ENCODE measurements around the gene EWSR1.
"Not testable (repeated sequence)": the region's sequence is repeated elsewhere in the genome, so short reads cannot be mapped to it uniquely, and the experiment has no call there.

The EWSR1 gene

GRCh38 chr22:29231971-29232959 lies 35.8 kb upstream of the EWSR1 start:
- Histone ChIP-seq H3K79me2 (ENCODE audit: insufficient read depth, low read length) (no peaks in the 10 kb centered on the region), H4K20me1 (ENCODE audit: insufficient read depth, low read length, poor library complexity, severe bottlenecking) (no peaks in the 10 kb centered on the region), H3K9ac (ENCODE audit: low read depth, low read length, poor library complexity, severe bottlenecking) (no peak overlapping the region), H3K4me2 (ENCODE audit: low read depth, low read length, poor library complexity, severe bottlenecking) (no peak overlapping the region), H3K36me3 (ENCODE audit: insufficient read depth, low read length) (peaks cover 16% of the 10 kb centered on the region), H3K27me3 (ENCODE audit: insufficient read depth, low read length, poor library complexity, severe bottlenecking) (no peaks in the 10 kb centered on the region), H3K9me3 (ENCODE audit: insufficient read depth, low read depth, low read length) (no peaks in the 10 kb centered on the region), H2AFZ (ENCODE audit: low read length) (no peak overlapping the region), H3K4me1 (ENCODE audit: insufficient read depth, low read length, poor library complexity, severe bottlenecking) (no peaks in the 10 kb centered on the region), H3F3A (ENCODE audit: low read depth) (no peaks in the 10 kb centered on the region), H3K9me2 (replicated peaks; ENCODE audit: low read depth, low read length) (no peaks in the 10 kb centered on the region), H3K4me3 (ENCODE audit: low read length, poor library complexity, severe bottlenecking) (no peak overlapping the region)
- TF ChIP-seq CTCF (conservative IDR thresholded peaks at IDR 0.05; ENCODE audit: low read length): no peak
- TF ChIP-seq EZH2phosphoT487 (IDR thresholded peaks at IDR 0.05; ENCODE audit: borderline replicate concordance): no peak

GRCh38 chr22:29233277-29233877 lies 34.7 kb upstream of the EWSR1 start:
- H3K4me1 ChIP-seq (ENCODE audit: insufficient read depth, low read length, poor library complexity, severe bottlenecking): no peaks in the 10 kb centered on the region
- peaks cover 16% of the 10 kb centered on the region for H3K36me3 ChIP-seq (ENCODE audit: insufficient read depth, low read length)
- H3K4me2 ChIP-seq (ENCODE audit: low read depth, low read length, poor library complexity, severe bottlenecking): no peak overlapping the region
- H3K79me2 ChIP-seq (ENCODE audit: insufficient read depth, low read length): no peaks in the 10 kb centered on the region
- no peaks in the 10 kb centered on the region for H4K20me1 ChIP-seq (ENCODE audit: insufficient read depth, low read length, poor library complexity, severe bottlenecking)
- no peak overlapping the region for H2AFZ ChIP-seq (ENCODE audit: low read length)
- H3F3A ChIP-seq (ENCODE audit: low read depth): no peaks in the 10 kb centered on the region
- no peak overlapping the region for H3K4me3 ChIP-seq (ENCODE audit: low read length, poor library complexity, severe bottlenecking)
- H3K9ac ChIP-seq (ENCODE audit: low read depth, low read length, poor library complexity, severe bottlenecking): no peak overlapping the region
- H3K9me3 ChIP-seq (ENCODE audit: insufficient read depth, low read depth, low read length): no peaks in the 10 kb centered on the region
- no peaks in the 10 kb centered on the region for H3K9me2 ChIP-seq (replicated peaks; ENCODE audit: low read depth, low read length)
- no peaks in the 10 kb centered on the region for H3K27me3 ChIP-seq (ENCODE audit: insufficient read depth, low read length, poor library complexity, severe bottlenecking)
- TF ChIP-seq CTCF (conservative IDR thresholded peaks at IDR 0.05; ENCODE audit: low read length) (no peak), EZH2phosphoT487 (IDR thresholded peaks at IDR 0.05; ENCODE audit: borderline replicate concordance) (no peak)

GRCh38 chr22:29240481-29240880 lies 27.6 kb upstream of the EWSR1 start:
- not testable (repeated sequence) for H3K9me2 ChIP-seq (replicated peaks; ENCODE audit: low read depth, low read length); H3F3A ChIP-seq (ENCODE audit: low read depth); H3K9ac ChIP-seq (ENCODE audit: low read depth, low read length, poor library complexity, severe bottlenecking); H3K79me2 ChIP-seq (ENCODE audit: insufficient read depth, low read length); H3K4me3 ChIP-seq (ENCODE audit: low read length, poor library complexity, severe bottlenecking); H4K20me1 ChIP-seq (ENCODE audit: insufficient read depth, low read length, poor library complexity, severe bottlenecking); H3K4me2 ChIP-seq (ENCODE audit: low read depth, low read length, poor library complexity, severe bottlenecking); H2AFZ ChIP-seq (ENCODE audit: low read length); H3K27me3 ChIP-seq (ENCODE audit: insufficient read depth, low read length, poor library complexity, severe bottlenecking)
- peaks cover 56% of the 10 kb centered on the region for H3K36me3 ChIP-seq (ENCODE audit: insufficient read depth, low read length)
- H3K4me1 ChIP-seq (ENCODE audit: insufficient read depth, low read length, poor library complexity, severe bottlenecking): peaks cover 15% of the 10 kb centered on the region
- peaks cover 20% of the 10 kb centered on the region for H3K9me3 ChIP-seq (ENCODE audit: insufficient read depth, low read depth, low read length)

Measured in Loucy (cell line).